IPS-18a (cell line): ENCODE results near the gene VPS11.

ENCODE experiments used
- H3K27ac ChIP-seq: one replicate; pipeline ENCODE4 v1.5.1; 2013; ENCODE audit warnings: low read length
- H3K27me3 ChIP-seq: one replicate; pipeline ENCODE4 v1.6.1; 2013; ENCODE audit warnings: mild to moderate bottlenecking, low read length; ENCODE audit not compliant: control insufficient read depth, insufficient read depth
- H3K36me3 ChIP-seq: one replicate; pipeline ENCODE4 v1.6.1; 2013; ENCODE audit warnings: low read depth, low read length; ENCODE audit not compliant: control insufficient read depth
- H3K4me1 ChIP-seq: one replicate; pipeline ENCODE4 v1.6.1; 2013; ENCODE audit warnings: low read depth, low read length; ENCODE audit not compliant: control insufficient read depth
- H3K4me3 ChIP-seq: one replicate; pipeline ENCODE4 v1.5.1; 2013; ENCODE audit warnings: low read length
- H3K9ac ChIP-seq: one replicate; pipeline ENCODE4 v1.6.1; 2013; ENCODE audit warnings: mild to moderate bottlenecking, low read length, moderate library complexity
- H3K9me3 ChIP-seq: one replicate; pipeline ENCODE4 v1.6.1; 2013; ENCODE audit warnings: low read depth, low read length; ENCODE audit not compliant: control insufficient read depth

The VPS11 gene

DNA sequence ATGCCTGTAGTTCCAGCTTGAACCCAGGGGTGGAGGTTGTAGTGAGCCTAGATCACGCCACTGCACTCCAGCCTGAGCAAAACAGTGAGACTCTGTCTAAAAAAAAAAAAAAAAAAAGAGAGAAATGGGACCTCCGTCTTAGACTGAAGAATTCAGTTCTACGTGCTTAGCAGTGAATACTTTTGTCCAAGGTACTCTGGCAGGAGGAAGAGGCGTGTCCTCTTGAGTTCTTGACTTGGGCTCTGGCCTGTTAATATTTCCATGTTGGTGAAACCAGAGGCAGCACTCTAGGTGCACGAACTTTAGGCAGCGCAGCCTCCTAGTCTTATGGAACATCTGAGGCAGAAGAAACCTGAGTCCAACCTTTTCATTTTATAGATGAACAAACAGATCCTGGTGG, 19.5 kb downstream of the VPS11 start:
- Histone ChIP-seq H3K4me1 (peaks cover 2% of the 10 kb centered on the region), H3K4me3 (no peak overlapping the region), H3K27ac (no peak overlapping the region)

DNA sequence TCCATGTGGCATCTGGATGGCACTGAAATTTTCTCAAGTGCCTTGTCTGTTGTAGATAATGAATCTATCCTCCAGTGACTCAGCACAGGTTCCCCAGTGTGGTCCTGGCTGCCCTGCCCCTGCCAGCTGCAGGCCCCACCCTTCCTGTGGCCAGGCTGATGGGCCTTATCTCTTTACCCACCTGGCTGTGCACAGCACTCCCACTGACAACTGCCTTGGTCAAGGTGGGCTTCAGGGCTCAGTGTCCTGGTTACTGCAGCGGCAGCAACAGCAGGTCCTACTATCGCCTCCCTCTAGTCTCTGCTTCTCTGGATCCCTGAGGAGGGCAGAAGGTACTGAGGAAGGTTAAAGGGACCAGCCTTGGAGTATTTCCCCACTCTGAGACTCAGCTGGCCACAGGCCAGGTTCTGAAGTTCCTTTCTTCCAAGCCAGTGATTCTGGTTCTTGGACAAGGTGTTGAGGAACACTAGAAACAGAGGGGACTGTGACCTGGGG, 20.2 kb downstream of the VPS11 start:
- Histone ChIP-seq H3K27ac (no peak overlapping the region), H3K9ac (no peak overlapping the region), H3K4me3 (no peak overlapping the region), H3K4me1 (peaks cover 8% of the 10 kb centered on the region), H3K27me3 (no peaks in the 10 kb centered on the region), H3K9me3 (no peaks in the 10 kb centered on the region), H3K36me3 (peaks cover 19% of the 10 kb centered on the region)

More for the DNA sequence above, 19.5 kb downstream of the VPS11 start:
- no peak overlapping the region for H3K9ac ChIP-seq
- peaks cover 13% of the 10 kb centered on the region for H3K36me3 ChIP-seq
- no peaks in the 10 kb centered on the region for H3K9me3 ChIP-seq
- no peaks in the 10 kb centered on the region for H3K27me3 ChIP-seq

DNA sequence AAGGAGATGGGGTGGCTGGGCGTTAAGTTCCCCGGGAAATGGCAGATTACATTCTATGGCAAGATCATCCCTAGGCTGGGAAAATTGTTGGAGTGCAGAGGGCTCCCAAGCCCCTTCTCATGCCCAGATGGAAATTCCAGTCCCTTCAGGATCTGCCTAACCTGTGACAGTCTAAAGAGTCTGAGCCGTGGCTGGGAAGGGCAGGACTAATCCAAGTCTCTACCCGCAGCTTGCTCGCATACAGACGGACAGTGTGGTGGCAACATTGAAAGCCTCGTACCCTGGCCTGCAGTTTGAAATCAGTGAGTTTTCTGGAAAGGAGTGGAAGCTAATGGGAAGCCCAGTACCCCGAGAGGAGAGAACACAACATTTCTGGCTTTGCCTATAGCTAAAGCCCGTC, 20.8 kb downstream of the VPS11 start:
- Histone ChIP-seq H3K27ac (no peak overlapping the region), H3K4me3 (no peak overlapping the region), H3K4me1 (peaks cover 12% of the 10 kb centered on the region), H3K36me3 (peaks cover 25% of the 10 kb centered on the region), H3K9ac (no peak overlapping the region), H3K27me3 (no peaks in the 10 kb centered on the region), H3K9me3 (no peaks in the 10 kb centered on the region)

DNA sequence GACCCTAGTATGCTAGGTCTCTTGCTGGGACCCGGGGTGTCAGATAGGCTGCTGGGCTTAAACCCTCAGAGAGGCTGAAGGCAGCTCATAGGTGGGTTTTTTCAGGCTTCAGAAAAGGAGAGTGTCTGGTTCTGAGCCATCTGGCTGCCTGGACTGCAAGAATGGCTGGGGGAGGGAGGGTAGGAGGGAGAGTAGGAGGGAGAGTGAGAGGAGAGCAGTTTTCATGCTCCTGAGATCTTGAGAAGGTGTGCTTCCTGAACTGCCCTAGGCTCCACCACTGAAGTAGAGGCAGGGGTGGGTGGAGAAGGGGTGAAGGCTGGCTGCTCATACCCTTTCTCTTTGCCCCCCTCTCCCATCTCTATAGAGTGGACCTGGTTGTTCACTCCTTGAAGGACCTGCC, 21.7 kb downstream of the VPS11 start:
- peaks cover 12% of the 10 kb centered on the region for H3K4me1 ChIP-seq
- no peak overlapping the region for H3K27ac ChIP-seq
- no peaks in the 10 kb centered on the region for H3K27me3 ChIP-seq
- no peaks in the 10 kb centered on the region for H3K9me3 ChIP-seq
- H3K9ac ChIP-seq = no peak overlapping the region
- peaks cover 31% of the 10 kb centered on the region for H3K36me3 ChIP-seq
- H3K4me3 ChIP-seq = no peak overlapping the region

DNA sequence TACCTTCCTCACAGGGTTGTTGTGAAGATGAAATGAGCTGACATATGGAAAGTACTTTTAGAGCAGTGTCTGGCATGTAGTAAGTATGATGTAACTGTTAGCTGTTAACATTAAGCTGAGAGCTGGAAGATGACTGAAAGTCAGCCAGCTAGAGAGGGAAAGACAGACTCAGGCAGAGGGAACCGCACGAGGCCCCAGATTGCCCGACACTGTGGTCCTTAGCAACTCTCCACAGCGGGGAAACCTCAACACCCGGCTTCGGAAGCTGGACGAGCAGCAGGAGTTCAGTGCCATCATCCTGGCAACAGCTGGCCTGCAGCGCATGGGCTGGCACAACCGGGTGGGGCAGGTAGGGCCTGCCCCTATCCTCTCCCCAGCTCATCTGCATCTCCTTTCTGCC, 23.6 kb downstream of the VPS11 start:
- no peak overlapping the region for H3K9ac ChIP-seq
- H3K9me3 ChIP-seq = no peaks in the 10 kb centered on the region
- no peaks in the 10 kb centered on the region for H3K27me3 ChIP-seq
- peaks cover 31% of the 10 kb centered on the region for H3K36me3 ChIP-seq
- peaks cover 17% of the 10 kb centered on the region for H3K4me1 ChIP-seq
- no peak overlapping the region for H3K27ac ChIP-seq
- H3K4me3 ChIP-seq = no peak overlapping the region

DNA sequence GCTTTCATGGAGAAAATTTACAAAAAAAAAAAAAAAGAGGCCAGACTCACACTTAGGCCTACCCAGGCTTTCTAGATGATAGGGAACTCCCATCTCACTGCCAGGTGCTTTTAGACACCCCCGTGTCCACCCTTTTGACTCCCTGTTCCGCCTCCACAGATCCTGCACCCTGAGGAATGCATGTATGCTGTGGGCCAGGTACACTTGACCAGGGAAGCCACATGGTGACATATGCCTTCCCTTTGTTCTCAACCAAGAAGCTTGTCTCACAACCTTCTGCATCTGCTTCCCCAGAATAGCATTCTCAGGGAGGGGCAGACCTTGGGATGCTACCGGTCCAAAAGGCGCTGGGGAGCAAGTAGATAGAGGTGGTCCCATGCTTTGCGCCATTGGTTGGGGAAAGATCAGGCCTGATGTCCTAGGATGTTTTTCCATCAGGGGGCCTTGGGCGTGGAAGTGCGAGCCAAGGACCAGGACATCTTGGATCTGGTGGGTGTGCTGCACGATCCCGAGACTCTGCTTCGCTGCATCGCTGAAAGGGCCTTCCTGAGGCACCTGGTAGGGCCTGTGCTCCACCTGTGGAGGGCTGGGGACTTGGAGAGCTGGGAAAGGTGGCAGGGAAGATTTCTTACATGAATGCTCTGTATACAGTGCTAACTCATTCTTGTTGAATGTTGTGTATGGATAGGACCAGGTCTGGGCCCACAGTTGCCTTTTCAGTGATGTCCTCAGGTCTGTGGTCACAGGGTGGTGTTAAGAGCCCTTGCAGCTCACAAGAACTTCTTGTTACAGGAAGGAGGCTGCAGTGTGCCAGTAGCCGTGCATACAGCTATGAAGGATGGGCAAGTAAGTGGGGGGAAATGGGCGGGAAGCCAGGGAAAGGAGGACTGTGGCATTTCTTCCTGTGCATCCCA, 24.6 kb downstream of the VPS11 start:
- Histone ChIP-seq H3K27ac (no peak overlapping the region), H3K27me3 (no peaks in the 10 kb centered on the region), H3K9ac (peak overlapping the region; percentile 97), H3K4me1 (peaks cover 17% of the 10 kb centered on the region), H3K9me3 (no peaks in the 10 kb centered on the region), H3K4me3 (peak overlapping the region; percentile 92), H3K36me3 (peaks cover 34% of the 10 kb centered on the region)

DNA sequence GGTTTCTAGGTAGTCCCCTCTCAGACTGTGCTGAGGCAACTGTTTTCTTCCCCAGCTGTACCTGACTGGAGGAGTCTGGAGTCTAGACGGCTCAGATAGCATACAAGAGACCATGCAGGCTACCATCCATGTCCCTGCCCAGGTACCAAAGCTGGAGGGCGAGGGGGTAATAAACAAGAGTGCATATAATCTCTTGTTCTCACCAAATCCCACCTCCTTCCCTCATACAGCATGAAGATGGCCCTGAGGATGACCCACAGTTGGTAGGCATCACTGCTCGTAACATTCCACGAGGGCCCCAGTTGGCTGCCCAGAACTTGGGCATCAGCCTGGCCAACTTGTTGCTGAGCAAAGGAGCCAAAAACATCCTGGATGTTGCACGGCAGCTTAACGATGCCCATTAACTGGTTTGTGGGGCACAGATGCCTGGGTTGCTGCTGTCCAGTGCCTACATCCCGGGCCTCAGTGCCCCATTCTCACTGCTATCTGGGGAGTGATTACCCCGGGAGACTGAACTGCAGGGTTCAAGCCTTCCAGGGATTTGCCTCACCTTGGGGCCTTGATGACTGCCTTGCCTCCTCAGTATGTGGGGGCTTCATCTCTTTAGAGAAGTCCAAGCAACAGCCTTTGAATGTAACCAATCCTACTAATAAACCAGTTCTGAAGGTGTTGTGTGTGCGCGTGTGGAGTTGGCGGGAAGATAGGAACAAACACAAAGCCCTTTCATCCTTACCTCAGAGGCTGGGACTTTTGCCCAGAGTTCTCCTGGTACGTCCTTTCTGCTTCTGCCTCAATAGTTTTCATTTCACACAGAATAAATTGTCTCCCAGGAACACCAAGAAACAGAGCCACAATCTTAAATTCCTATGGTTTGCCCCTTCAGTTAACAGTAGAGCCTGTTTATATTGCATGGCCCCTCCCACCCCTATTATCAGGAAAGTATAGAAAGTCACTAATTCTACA, 25.5 kb downstream of the VPS11 start:
- Histone ChIP-seq H3K36me3 (peaks cover 43% of the 10 kb centered on the region), H3K4me1 (peaks cover 17% of the 10 kb centered on the region), H3K27me3 (no peaks in the 10 kb centered on the region), H3K27ac (no peak overlapping the region), H3K9ac (peak overlapping the region; percentile 97), H3K9me3 (no peaks in the 10 kb centered on the region), H3K4me3 (peak overlapping the region; percentile 92)

DNA sequence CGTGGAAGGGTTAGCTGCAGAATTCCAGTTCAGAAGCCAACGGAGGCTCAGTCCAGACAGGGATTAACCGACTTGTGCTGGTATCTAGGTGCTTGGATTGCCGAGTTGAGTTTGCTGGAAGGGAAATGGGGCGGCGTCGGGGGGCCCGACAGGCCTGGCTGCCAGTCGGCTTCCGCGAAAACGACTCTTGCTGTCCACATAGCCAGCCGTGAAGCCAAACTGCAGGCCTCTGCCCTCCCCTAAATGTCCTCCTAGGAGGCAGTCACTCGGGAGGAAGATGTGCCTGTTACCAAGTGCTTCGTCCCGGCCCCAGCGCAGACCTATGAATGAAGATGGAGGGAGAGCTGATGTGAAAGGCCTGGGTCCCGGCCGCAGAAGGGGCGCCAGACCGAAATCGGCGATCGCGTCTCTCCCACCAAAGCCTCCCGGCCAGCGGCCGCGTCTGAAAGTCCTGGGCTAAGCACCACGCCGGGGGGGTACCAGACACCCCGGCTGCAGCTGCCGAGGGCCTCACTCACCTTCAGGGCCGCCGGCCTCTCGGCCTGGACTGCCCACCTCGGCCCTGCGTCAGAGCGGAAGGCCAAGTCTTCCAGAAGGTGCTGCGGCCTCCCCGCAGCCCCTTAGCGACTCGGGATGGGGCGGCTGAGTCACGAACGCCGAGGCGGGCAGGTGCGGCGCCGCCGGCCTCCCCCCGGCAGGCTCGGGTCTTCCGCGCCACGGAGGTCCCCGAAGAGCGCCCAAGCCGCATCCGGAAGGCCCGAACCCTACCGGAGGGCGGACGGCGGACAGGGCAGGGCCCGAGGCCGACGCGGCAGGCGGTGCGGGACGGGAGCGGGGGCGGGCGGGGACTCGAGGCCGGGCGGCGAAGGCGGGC, 26.6 kb downstream of the VPS11 start:
- Histone ChIP-seq H3K4me1 (peaks cover 17% of the 10 kb centered on the region), H3K27ac (no peak overlapping the region), H3K27me3 (no peaks in the 10 kb centered on the region), H3K4me3 (peak overlapping the region; percentile 92), H3K36me3 (peaks cover 49% of the 10 kb centered on the region), H3K9ac (peak overlapping the region; percentile 97), H3K9me3 (no peaks in the 10 kb centered on the region)

DNA sequence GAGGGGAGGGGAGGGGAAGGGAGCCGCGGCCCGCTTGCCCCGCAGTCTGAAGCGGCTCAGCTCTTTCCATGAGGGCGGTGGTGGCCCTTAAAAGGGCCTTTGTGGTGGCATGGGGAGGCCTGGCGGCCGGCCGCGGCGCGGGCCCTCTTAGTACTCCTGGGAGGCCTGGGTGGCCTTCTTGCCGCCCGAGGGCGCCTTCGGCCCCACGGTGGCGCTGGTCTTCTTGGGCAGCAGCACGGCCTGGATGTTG, 27.1 kb downstream of the VPS11 start:
- H3K36me3 ChIP-seq = peaks cover 49% of the 10 kb centered on the region
- peak overlapping the region; percentile 92 for H3K4me3 ChIP-seq

DNA sequence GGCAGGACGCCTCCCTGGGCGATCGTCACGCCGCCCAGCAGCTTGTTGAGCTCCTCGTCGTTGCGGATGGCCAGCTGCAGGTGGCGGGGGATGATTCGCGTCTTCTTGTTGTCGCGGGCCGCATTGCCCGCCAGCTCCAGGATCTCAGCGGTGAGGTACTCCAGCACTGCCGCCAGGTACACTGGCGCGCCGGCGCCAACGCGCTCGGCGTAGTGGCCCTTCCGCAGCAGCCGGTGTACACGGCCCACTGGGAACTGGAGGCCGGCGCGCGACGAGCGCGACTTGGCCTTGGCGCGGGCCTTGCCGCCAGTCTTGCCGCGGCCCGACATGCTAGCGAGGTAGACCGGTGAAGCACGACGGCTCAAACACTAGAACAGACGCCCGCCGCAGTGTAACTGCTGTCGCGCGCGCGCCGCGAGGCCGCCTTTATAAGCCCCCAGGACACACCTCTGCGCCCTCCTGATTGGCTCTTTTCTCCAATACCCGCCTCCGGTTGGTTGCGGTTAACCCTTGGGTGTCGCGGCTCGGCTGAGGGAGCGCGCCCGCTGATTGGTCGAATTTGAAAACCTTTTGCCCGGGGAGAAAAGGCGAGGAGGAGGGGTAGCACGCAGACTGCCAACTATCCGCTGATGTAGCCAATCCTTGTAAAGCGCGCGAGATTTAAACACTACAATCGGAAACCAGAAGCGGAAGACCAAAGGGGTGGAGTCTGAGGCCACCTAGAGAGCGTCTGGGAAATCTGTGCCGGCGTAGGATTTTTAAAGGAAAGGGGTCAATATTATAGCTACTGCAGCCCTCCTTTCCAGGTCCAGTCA, 27.7 kb downstream of the VPS11 start:
- Histone ChIP-seq H3K4me1 (peaks cover 21% of the 10 kb centered on the region), H3K27me3 (no peaks in the 10 kb centered on the region), H3K9ac (peak overlapping the region; percentile 97), H3K4me3 (peak overlapping the region; percentile 92), H3K36me3 (peaks cover 46% of the 10 kb centered on the region), H3K9me3 (no peaks in the 10 kb centered on the region), H3K27ac (peak overlapping the region; percentile 81)

More for the DNA sequence above, 27.1 kb downstream of the VPS11 start:
- peak overlapping the region; percentile 81 for H3K27ac ChIP-seq
- peak overlapping the region; percentile 97 for H3K9ac ChIP-seq
- H3K9me3 ChIP-seq = no peaks in the 10 kb centered on the region
- no peaks in the 10 kb centered on the region for H3K27me3 ChIP-seq
- H3K4me1 ChIP-seq = peaks cover 17% of the 10 kb centered on the region
